ENCODE measurements around the gene KIRREL3.

KIRREL3 gene

DNA sequence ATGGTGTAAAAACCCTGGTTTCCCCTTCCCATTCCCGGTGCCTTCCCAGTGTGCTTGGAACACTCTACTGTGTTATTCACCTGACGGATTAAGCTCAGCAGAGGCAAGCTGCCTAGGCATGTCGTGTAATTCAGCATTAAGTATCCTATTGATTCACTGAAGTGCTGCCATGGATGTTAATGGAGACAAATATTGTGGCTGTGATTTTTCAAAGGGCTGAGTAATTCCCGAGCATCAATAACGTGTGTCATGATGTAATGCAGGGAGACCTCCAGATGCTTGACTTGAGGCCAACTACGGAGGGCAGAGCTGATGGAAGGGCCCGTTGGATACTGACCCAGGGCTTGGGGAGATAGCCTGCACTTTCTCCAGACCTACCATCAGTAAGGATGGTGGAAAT lies 376.1 kb downstream of the KIRREL3 start:
- DNase-seq: no peak

DNA sequence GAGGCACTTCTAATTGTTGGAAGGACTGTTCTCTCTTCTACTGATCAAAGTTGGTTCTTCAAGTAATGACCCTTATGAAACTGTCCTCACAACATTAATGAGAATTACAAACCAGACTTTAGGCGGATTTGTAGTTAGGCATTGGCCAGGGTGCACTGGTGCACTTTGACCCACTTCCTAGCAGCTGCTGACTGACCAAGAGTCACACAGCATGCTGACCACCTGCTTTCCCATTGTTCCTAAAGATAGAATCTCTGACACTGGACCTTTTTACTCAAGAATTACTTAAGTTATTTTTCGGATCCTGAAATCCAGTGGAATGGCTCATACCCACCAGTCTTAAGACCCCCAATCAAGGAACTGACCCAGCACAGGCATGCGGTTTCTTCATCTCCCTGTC lies 381.1 kb downstream of the KIRREL3 start:
- no peak for DNase-seq

DNA sequence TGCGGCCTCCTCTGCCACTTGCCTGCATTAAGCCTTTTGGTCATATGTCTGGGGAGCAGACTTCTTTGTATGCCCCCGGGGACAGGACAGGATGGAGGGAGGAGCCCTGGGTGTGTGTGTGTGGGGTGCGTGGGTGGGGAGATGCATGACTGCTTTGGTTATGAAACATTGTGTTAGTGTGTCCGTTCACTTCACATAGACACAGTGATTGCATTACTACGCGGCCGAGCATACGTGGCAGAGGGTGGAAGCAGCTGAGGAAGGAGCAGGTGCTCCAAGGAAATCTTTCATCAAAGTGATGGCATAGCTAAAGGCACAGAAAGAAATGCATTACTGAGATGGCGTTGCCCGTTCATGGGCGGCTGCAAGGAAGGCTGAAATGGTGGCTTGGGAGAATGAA lies 384.7 kb downstream of the KIRREL3 start:
- no peak for DNase-seq

DNA sequence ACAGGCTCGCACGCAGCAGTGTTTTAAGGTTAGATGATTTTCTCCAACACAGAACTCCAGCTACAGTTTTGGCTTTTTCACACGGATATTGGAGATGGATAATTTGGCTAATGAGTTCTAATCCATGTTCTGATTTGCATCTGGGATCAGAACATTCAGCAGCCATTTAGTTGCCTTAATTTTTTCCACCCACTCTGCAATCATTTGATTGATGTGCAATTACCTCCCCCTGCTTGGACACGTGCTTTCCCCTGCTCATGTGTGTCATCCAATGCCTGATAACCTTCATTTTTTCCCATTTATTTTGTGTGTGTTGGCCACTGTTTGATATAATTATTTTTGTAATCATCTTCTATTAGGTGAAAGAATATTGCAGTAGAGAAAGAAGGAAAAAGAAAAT lies 387.3 kb downstream of the KIRREL3 start:
- no peak for DNase-seq

DNA sequence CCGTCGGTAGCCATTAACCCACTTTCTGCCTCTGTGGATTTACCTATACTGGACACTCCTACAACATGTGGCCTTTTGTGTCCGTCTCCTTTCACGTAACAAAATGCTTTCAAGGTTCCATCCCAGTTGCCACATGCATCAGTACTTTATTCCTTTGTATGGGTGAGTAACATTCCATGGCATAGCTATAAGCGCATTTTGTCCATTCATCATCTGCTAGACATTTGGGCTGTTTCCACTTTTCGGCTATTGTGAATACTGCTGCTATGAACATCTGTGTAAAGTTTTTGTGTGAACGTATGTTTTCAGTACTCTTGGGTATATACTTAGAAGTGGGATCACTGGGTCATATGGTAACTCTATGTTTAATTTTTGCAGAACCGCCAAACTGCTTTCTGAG lies 387.9 kb downstream of the KIRREL3 start:
- DNase-seq: no peak

DNA sequence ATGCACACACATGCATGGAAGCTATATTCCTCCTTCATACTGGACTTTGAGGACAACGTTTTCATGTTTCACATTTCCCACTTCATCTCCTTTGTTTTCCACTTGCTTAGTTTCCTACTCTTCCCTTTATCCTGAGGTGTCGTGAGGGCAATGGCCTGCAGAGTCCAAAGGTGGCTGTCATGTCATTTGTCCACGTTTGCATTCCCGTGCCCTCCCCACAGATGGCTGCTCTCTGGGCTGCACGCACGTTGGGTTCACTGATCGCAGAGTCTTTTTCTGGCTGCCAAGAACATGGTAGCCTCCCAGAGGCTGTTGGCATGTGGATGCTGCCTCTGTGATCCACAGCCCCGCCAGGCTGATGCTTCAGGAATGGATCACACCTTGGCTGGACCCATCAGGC lies 389.1 kb downstream of the KIRREL3 start:
- DNase-seq: no peak

DNA sequence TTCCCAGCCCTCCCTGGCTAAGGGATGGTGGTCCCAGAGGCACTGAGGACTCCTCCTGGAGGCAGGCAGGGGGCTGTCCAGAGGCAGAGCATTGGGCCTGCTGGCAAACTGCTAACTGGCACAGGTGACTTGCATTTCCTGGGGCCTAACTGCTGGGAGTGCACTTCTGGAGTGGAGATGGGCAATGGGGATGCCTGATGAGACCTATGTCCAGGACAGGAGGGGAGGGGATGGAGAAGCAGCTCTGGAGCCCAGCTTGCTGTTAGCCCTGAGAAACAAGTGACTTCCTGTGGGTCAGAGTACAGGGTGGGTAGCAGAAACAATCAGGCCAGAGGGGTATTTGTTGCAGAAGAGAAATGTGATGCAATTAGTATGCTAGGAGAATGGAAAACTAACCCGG lies 391.9 kb downstream of the KIRREL3 start:
- DNase-seq: no peak

DNA sequence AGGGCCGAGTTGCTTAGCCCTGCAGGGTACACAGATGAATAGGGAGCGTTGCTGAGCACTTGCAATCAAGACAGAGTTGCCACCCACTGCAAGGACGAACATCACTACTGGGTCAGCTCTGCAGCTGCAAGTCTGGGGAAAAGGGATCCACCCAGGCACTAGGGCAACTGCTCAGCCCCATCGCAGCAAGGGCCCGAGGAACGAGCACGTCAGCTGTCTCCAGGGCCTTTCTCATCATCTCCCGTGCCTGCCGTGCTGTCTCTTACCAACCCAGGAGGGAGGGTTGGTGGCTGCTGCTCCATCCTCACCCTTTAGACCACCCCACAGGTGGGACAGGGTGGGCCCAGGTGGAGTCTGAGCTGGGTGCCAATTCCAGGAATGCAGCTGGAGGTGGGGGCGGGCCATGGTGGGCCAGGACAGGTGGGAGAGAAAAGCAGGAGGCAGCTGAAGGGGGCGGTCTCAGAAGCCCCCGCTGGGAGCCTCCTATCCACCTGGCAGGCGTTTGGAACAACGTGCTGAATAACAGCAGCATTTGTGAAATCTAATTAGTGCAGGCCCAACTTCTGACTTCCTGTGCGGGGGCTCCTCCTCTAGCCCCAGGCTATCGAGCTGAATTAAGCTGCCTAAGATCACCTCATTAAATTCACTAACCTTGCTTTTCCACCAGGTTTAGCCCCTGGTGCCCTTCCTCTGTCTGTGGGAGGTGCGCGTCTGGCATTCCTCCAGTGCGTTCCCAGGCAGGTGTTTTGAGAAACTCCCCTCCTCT lies 392.6 kb downstream of the KIRREL3 start:
- no peak for DNase-seq

DNA sequence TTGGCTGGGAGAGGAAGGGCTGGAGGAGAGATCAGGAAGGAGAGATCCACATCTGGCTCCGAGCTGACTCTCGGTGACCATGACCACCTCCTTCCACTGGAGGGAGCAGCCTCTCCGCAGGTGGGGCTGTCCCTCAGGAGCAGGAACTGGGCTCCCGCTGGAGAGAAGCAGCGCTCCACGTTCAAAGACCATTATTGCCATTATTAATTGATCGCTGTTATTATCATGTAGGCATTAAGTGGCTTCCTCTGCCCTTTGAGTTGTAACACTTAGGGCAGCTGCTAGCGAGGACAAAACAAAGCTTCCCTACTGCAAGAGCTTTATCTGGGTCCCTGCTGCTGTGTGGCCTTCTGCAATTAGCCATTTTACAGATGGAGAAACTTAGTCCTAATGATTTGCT lies 393.2 kb downstream of the KIRREL3 start:
- DNase-seq: peak; percentile 69

DNA sequence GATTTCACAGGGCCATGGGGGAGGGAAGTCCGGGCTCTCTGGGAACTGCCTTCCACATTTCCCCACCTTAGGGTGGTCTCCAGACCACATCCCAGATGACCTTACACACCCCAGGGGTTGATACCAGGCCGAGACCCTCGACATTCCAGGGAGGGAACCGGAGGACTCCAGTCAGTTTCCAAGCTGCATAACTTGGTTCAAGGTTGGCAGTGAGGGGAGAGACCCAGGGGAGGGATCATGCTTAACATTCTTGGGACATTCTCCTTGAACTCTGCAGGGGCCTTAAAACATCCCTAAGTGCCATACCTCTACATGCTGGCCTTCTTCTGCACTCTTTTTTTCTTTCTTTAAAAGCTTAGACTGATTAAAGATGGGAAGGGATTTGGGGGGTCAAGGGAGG lies 394.1 kb downstream of the KIRREL3 start:
- DNase-seq: no peak

DNA sequence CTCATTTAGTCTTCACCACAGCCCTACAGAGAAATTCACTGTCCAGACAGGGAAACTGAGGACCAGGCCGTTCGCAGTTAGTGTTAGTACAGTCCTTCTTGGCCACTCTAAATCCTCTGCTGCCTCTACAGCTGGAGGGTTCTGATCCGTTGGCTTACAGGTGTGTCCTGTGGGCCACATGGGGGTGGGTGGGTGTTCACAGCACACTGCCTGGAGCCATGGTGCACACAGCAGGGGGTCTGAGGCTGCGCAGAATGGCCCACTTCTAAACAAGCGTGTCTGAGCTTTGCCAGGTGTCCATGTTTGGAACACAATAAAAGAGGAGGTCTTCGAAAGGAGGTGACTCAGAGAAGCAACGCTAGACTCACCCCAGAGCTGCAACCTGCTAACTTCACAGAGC lies 396.1 kb downstream of the KIRREL3 start:
- DNase-seq: no peak

DNA sequence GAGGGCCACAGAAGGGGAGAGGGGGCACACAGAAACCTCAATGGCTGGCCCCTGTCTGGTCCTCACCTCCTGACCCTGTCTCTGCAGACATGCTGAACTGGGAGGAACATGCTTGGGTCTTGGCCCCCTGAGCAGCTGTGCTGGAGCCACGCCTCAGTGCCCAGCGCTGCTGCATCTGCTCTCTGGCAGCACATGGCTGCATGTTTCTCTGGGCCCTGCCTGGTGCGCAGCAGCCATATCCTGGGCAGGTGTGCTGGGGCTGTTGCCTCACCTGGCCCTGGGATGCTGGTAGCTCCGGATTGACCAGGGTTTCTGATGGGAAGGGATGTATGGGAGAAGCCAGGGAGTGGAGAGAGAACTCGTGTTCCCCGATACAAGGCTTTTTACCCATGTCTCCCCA lies 397.1 kb downstream of the KIRREL3 start:
- no peak for DNase-seq

DNA sequence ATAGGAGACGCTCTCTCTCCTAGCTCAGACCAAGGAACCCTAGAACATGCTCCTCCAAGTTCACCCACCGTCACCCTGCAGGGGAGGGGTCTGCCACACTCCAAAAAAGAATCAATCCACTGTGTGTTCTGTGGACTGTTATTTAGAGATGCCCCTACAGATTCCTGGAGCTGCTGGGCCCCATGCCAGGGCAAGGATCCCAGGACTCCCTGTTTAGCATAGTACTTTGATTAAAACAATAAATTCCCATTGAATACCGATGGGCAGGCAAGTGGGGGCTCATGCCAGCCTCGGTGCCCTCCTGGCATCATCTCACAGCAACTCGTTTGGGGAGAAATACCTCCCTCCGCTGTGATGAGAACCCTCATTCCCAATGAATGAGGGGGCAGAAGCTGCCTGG lies 397.6 kb downstream of the KIRREL3 start:
- no peak for DNase-seq

DNA sequence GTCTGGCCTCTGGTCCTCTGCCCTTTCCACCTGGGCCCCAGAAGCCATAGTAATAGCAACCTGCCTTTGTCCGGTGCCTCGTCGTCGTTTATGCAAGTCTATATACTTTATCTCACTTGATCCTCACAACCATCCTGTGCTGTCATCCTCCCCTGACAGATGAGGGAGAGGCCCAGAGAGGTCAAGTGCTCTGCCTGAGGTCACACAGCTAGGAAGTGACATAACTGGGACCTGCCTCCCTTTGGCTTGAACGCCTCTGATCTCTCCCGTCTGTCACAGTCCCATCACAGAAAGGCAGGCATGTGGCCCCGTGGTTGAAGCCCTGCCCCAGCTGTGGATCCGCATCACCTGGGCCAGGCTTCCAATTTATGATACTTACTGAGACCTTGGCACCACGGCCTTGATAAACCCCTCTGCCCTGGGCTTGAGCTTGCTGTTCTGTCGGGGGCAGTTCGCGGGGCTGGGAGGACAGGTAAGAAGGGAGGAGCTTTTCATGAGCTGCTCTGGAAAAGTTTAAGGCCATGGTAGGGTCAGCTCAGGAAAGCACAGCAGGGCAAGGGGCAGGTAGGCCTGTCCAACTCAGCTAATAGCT lies 398.1 kb downstream of the KIRREL3 start:
- no peak for DNase-seq

DNA sequence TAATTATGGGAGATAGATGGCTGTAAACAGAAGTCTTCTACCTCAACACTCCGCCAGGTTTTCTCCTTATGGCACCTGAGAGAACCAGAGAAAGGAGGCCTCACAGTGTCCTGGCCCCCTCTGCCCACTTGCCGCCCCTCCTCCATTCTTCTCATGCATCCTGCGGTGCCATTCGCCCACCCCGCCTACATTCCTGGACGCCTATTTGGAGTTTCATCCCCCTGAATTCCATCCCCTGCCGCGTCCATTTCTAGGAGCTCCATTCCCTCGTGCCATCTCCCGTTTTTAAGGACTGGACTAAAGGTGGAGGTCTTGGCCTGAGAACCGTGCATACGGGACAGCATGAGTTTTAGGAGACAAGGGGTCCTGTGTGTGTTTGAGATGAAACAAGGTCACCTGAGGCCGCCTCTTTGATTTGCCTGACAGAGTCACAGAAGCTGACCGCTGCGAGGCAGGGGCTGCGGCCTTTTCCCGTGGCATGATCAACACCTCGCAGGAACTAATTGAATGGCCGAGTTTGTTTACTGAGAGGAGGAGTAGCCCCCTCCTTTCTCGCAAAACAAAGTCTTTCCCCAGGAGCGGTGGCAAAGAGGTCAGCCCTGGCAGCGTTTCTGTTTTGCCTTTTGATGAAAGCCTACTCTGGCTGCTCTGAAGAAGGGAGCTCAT lies 398.9 kb downstream of the KIRREL3 start:
- DNase-seq: peak; percentile 70

DNA sequence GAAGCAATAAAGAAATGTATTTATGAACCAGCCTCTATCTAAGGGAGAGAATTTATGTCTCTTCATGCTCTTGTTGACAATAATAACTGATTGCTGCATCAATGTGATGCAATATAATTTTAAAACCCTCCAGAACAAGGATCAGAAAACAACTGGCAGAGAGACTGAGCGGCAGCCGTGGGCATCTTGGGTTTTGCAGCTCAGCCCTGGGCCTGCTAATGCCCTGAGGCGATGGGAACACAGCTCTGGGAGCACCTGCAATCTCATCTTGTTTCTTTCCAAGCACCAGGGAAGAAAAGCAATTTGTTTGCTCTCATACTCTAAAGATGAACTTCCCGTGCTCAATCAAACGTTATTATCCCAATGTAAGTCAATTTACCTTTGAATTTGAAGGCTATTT lies 399.4 kb downstream of the KIRREL3 start:
- no peak for DNase-seq

DNA sequence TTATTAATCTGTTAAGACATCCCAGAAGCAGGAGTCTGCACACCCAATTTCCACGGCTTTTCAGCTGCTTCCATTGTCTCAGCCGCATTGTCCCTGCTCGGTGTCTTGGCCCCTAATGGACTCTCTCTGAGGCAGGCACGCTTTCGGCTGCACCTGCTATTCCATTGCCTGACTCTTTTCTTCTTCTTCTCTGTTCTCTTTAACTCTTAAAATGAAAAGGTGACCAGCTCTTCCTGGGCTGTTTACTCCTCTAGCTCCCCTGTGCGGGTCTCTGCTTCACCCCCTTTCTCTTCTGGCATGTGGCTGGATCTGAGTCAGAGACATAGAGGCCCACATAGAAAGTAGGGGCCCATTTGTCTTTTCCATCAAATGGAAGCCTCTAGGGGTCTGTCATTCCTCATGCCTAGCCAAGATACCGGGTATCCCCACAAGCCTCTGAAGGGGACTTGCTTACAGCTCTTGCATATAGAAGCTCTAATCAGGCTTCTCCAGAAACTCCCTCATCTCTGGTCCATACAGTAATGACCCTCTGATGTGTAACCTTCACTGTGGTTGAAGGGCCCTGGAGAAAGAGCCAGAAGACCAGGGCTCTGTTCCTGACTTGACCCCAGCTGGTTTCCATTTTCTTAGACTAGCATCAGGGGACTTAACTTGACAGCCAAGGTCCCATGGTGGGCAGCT lies 401.2 kb downstream of the KIRREL3 start:
- no peak for DNase-seq

DNA sequence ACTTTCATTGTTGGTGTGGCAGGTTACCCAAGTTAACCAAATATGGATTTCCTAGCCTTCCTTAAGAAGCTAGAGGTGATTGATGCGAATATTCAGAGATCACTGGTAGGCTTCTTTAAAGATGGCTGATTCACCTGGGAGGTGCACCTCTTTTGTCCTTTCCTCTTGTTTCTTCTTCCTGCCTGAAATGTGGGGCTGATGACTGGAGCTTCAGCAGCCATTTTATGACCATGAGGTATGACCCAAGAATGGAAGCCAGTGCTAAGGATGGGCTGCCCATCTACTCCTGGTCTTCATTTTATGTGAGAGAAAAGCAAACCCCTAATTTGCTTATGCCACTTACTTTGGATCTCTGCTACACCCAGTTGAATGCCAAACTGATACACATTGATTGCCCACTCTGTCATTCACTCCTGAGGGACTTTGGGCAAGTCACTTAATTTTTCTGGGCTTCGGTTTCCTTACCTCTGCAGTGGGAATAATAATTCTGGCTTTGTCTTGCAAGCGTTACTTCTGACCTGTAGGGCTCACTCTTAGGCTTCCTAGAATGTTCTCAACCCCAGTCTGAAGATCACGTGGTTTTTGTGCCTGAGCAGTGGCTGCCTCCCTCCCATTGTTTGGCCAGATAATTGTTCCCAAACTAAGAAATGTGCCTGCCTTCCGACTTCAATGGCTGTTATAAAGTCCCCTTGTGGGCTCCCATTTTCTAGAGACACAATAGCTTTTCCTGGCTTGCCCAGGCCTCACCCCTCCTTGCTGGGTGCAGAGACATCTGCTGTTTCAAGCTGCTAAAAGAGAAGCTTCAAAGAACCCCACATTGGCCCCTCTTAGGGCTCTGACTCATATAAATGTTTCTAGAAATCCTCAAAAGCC lies 402.0 kb downstream of the KIRREL3 start:
- DNase-seq: no peak

DNA sequence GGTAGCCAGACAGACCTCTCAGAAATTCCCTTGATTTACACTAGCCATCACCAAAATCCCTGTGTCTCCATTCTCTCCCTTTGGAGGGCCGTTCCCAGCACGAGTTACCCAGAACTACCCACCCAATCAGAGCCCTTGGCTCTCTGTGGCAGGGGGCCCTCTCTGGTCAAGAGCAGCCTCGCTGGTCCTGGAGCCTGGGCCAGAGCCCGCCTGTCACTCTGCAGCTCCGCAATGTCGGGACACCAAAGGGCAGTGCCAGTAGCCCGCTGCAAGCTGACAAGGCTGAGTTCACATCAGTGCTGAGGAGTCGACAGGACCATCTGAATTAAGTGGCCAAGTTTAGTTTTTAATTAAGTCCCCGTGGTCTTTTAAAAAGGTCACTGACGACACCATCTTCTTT lies 403.5 kb downstream of the KIRREL3 start:
- no peak for DNase-seq

DNA sequence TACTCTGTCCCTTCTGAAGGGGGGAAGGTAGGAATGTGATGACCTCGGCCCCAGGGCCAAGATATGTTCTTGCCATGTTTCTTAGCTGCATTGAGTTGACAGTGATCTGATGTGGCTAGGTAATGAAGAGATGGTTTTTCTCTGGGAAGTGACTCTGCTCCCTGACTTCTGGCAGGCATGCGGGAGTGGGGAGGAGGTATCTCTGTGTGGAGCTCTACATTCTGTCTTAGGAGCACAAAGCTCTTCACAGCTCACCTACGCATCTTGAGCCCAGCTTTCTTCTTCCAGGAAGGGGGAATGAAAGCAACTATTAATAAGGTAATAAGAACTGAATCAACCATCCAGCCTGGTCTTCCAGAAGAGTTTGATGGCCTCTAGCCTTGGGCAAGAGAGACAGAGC lies 404.1 kb downstream of the KIRREL3 start:
- no peak for DNase-seq

DNA sequence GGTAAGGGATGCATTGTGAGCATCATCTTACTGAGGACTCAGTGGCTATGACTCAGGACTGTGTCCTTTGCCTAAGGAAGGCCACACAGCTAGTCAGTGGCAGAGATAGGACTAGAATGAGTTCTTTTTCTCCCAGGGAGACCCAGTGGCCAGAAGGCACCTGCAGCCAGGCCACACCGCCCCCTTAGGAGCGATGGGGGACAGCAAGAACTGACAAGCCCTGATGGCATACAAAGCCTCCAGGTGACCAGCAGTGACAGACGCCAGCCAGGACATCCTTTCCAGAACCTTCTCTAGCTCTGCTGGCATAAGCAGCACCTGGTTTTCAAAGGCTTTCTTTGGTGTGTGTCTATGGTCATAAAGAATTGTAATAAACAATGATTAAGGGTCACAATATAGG lies 405.0 kb downstream of the KIRREL3 start:
- no peak for DNase-seq

DNA sequence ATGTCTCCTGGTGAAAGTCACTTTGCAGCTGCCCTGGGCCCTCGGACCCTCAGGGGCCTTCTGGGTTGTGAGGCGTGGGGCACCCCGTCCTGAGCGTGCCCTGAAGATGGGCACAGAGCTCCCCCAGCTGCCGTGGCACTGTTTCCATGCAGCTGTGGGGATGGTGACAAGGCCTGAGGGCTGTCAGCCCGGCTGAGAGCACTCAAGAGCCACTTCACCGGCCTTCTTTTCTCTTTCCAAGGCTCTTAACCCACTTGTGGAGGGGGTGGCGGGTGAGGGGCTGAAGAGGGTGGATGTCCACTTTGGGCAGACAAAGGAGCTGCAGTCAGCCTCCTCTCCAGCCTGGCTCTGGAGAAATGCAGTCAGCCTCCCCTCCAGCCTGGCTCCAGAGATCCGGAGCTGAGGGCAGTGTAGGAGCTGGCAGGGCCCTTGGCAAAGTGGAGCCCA lies 405.6 kb downstream of the KIRREL3 start:
- DNase-seq: no peak

All from NCI-H774 (cell line).